AG04449 (cell line): ENCODE results near the gene ALPI.
"Not testable (repeated sequence)": the region's sequence is repeated elsewhere in the genome, so short reads cannot be mapped to it uniquely, and the experiment has no call there.

Experiments
- CTCF ChIA-PET: fragments of 350-600 bp; formaldehyde crosslinking; extraction: SDS; loops from one replicate; lab custom pipeline; 2021; ENCODE audit warnings: antibody characterized with exemption; lab: Yijun Ruan, JAX
- POLR2A ChIA-PET: fragments of 400-600, 350-600 bp; formaldehyde crosslinking; extraction: SDS; loops from one replicate; lab custom pipeline; 2020; ENCODE audit warnings: antibody characterized with exemption, inconsistent platforms; lab: Yijun Ruan, JAX
- DNase-seq: peaks from one replicate; pipeline ENCODE4 v3.0.0-alpha.2; 2010; ENCODE audit warnings: low read depth, low spot score
- H3K4me3 ChIP-seq: 2 replicates; pipeline ENCODE4 v1.5.1; 2011; ENCODE audit warnings: low read depth, mild to moderate bottlenecking, control low read depth, low read length
- CTCF ChIP-seq: IDR thresholded peaks from one replicate; pipeline ENCODE4 v1.5.1; 2011; ENCODE audit warnings: mild to moderate bottlenecking, moderate library complexity, low read length, control low read depth, inconsistent platforms; ENCODE audit not compliant: insufficient read depth; ENCODE audit errors: missing control alignments

The ALPI gene

GRCh38 chr2:232455426-232456255 is at the start of gene ALPI:
Gene ALPI (plus strand): TSS chr2:232456153. CDS start chr2:232456200, 47 bp downstream.
- H3K4me3 ChIP-seq = no peak within 1 kb of the TSS
- ChIA-PET POLR2A (no interaction called here), CTCF (interaction anchor here (1.6 kb wide), 1 partner anchor 16 kb away, joined by 5 read pairs; no protein-coding TSS in a partner anchor)
- DNase-seq = no peak
- TF ChIP-seq CTCF = no peak

GRCh38 chr2:232406556-232407310 is 49.2 kb upstream of the ALPI start, which contains the start of gene ALPG:
Gene ALPG (plus strand): TSS chr2:232406844. CDS start chr2:232406895, 51 bp downstream.
- ChIA-PET POLR2A (no interaction called here), CTCF (interaction anchor here (0.6 to 1.3 kb wide), 2 partner anchors 186 to 505 kb away, joined by 3 to 4 read pairs; no protein-coding TSS in a partner anchor)
- no peak for DNase-seq
- no peak for TF ChIP-seq CTCF
- H3K4me3 ChIP-seq = no peak within 1 kb of the TSS

- POLR2A ChIA-PET, DNase-seq, H3K4me3 ChIP-seq: not testable (repeated sequence)
- CTCF ChIA-PET = interaction anchor here (1.3 kb wide), 1 partner anchor 506 kb away, joined by 4 read pairs; no protein-coding TSS in a partner anchor
Observed at GRCh38 chr2:232407428-232408150, 48.4 kb upstream of the ALPI start.

- DNase-seq, POLR2A ChIA-PET, H3K4me3 ChIP-seq, CTCF ChIA-PET: not testable (repeated sequence)
Observed at GRCh38 chr2:232408269-232408668, 47.7 kb upstream of the ALPI start.

- DNase-seq, H3K4me3 ChIP-seq, CTCF ChIA-PET, POLR2A ChIA-PET: not testable (repeated sequence)
Observed at GRCh38 chr2:232409617-232410016, 46.3 kb upstream of the ALPI start.

- TF ChIP-seq CTCF = no peak
- DNase-seq = no peak
- ChIA-PET POLR2A (no interaction called here), CTCF (no interaction called here)
- H3K4me3 ChIP-seq = no peak overlapping the region
Observed at GRCh38 chr2:232410238-232410900, 45.6 kb upstream of the ALPI start.

GRCh38 chr2:232411901-232412629 is 43.9 kb upstream of the ALPI start:
- no peak for DNase-seq
- POLR2A ChIA-PET = no interaction called here
- H3K4me3 ChIP-seq = no peak overlapping the region
- no peak for TF ChIP-seq CTCF
- CTCF ChIA-PET = interaction anchor here (0.8 kb wide), 1 partner anchor 79 kb away, joined by 3 read pairs; no protein-coding TSS in a partner anchor
